ENCODE data around the gene CAPN14. TPM values are rescaled to one million over a fixed set of nuclear protein-coding genes. Genes with fewer than 3 reads are reported as not detected.

CAPN14 gene
- total RNA-seq, 2 donors from 2014 or later, result 0.16 to 0.22 TPM

DNA sequence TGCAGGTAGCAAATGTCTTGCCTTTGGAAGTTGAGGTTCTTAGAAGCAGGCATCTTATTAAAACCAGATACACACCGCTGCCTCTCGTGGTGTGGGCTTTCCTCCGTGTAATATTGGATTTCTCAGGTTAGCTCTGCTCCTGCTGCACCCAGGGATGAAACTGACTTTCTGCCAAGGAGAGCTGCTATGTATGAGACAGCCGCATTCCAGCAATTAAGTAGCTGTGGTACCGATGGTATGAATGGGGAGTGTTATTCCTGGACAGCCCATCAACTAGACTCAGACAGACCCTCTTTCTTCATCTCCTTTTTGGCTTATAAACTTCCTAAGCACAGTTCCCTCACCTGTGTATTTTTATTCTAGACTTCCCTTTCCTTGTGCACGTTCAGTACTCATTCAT is 9.8 kb upstream of the CAPN14 start:
- H3K27me3 ChIP-seq, result no peaks in the 10 kb centered on the region
- H3K36me3 ChIP-seq, result no peaks in the 10 kb centered on the region
- H3K9me3 ChIP-seq, result no peaks in the 10 kb centered on the region
- no peak for DNase-seq (ENCODE audit: low spot score)
- H3K27ac ChIP-seq, result no peak overlapping the region
- no peak overlapping the region for H3K4me3 ChIP-seq
- TF ChIP-seq, protein P1, sequence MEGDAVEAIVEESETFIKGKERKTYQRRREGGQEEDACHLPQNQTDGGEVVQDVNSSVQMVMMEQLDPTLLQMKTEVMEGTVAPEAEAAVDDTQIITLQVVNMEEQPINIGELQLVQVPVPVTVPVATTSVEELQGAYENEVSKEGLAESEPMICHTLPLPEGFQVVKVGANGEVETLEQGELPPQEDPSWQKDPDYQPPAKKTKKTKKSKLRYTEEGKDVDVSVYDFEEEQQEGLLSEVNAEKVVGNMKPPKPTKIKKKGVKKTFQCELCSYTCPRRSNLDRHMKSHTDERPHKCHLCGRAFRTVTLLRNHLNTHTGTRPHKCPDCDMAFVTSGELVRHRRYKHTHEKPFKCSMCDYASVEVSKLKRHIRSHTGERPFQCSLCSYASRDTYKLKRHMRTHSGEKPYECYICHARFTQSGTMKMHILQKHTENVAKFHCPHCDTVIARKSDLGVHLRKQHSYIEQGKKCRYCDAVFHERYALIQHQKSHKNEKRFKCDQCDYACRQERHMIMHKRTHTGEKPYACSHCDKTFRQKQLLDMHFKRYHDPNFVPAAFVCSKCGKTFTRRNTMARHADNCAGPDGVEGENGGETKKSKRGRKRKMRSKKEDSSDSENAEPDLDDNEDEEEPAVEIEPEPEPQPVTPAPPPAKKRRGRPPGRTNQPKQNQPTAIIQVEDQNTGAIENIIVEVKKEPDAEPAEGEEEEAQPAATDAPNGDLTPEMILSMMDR (IDR thresholded peaks at IDR 0.05), result no peak
- H3K4me1 ChIP-seq, result no peaks in the 10 kb centered on the region

DNA sequence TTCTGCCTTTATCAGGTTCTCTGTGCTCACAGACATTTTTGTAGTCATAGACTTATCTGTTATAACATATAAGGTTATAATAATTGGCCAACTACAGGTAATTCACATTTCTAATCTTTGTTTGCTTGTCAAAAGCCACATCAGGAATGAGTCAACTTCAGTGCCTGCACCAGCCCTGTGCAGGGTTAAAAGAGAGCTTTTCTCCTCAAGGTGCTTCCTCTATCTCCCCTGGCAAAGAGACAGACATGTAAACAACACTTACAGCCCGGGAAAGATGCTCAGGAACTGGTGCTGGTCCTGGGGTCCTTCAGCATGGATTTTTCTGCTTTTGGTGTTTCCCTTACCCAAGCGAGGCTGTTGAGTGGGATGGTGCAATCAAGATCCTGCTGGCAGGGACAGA is 9.0 kb upstream of the CAPN14 start:
- Histone ChIP-seq H3K27ac (no peak overlapping the region), H3K9me3 (no peaks in the 10 kb centered on the region), H3K4me1 (no peaks in the 10 kb centered on the region), H3K36me3 (no peaks in the 10 kb centered on the region), H3K27me3 (no peaks in the 10 kb centered on the region), H3K4me3 (no peak overlapping the region)
- no peak for DNase-seq (ENCODE audit: low spot score)
- TF ChIP-seq, protein P1 (IDR thresholded peaks at IDR 0.05), result no peak

DNA sequence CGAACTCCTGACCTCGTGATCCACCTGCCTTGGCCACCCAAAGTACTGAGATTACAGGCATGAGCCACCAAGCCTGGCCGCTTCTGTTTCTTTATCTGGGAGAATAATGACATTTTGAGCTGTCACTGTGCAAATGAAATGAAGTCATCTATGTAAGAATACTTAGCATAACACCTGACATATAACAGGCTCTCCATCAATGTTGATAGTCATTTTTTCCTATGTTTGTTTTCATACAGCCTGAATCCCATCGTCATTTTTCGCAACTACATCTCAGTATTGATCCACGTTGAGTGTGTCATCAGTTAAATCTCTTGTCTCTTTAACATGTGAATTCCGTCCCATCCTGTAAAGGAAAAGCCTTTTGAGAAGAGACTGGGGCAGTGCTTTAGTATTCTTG is 6.4 kb upstream of the CAPN14 start:
- Histone ChIP-seq H3K4me1 (no peaks in the 10 kb centered on the region), H3K36me3 (no peaks in the 10 kb centered on the region), H3K4me3 (no peak overlapping the region), H3K27me3 (no peaks in the 10 kb centered on the region), H3K27ac (no peak overlapping the region), H3K9me3 (no peaks in the 10 kb centered on the region)
- DNase-seq (ENCODE audit: low spot score), result no peak
- TF ChIP-seq, protein P1 (IDR thresholded peaks at IDR 0.05), result no peak

DNA sequence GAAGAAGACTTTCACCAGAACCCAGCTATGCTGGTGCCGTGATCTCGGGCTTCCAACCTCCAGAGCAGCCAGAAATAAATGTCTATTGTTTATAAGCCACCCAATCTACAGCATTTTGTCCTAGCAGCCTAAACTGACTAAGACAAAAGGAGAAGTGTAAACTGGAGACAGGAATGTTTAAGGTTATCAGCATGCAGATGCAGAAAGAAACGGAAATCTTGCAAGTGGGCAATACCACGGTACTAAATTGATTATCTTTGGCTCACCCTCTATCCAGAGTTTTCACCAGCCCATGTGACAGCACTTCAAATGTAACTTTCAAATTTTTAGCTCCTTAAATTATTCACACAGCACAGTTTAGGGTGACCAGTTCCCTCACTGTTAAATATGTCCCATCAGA is 5.7 kb upstream of the CAPN14 start:
- TF ChIP-seq, protein P1 (IDR thresholded peaks at IDR 0.05), result no peak
- no peaks in the 10 kb centered on the region for H3K4me1 ChIP-seq
- H3K4me3 ChIP-seq, result no peak overlapping the region
- H3K36me3 ChIP-seq, result no peaks in the 10 kb centered on the region
- no peaks in the 10 kb centered on the region for H3K9me3 ChIP-seq
- no peak overlapping the region for H3K27ac ChIP-seq
- DNase-seq (ENCODE audit: low spot score), result peak; percentile 47
- no peaks in the 10 kb centered on the region for H3K27me3 ChIP-seq

DNA sequence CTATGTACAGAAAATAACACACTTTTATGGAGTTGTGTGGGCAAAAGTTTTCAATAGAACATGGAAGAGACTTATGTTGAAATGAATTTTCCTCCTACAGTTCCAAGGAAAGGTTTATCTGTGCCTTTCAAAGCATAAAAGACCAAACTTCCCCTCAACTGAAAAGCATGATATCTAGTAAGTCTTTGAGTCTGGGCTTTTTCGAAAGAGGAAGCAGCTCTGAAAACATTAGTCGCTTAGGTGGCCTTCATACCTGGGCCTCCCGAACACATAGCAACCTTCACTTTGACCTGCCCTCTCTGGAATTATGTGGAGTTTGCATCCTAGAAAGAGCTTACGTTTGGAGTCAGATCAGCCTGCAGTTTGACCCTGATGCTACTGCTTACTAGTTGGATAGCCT is 4.8 kb upstream of the CAPN14 start:
- no peak overlapping the region for H3K27ac ChIP-seq
- no peaks in the 10 kb centered on the region for H3K9me3 ChIP-seq
- H3K4me3 ChIP-seq, result no peak overlapping the region
- no peaks in the 10 kb centered on the region for H3K36me3 ChIP-seq
- H3K4me1 ChIP-seq, result no peaks in the 10 kb centered on the region
- no peaks in the 10 kb centered on the region for H3K27me3 ChIP-seq
- no peak for DNase-seq (ENCODE audit: low spot score)
- TF ChIP-seq, protein P1 (IDR thresholded peaks at IDR 0.05), result no peak

DNA sequence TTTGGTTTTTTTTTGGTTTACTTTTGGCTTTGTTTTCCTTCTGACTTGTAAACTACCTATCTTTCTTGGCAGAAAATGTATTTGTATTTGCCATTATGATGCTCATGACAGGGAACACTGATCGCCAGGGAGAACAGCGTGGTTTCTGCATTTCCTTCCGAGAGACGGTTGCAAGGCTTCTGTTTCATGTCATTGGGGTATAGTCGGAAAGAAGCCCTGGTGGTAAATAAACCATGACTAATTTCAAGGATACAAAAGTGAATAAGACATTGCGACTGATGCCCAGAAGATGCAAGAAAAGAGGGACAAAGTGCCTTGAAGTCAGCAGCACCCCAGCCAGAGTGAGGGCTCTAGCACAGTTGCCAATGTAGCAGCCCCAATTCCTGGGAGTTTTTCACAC is 4.2 kb upstream of the CAPN14 start:
- no peak overlapping the region for H3K27ac ChIP-seq
- no peaks in the 10 kb centered on the region for H3K27me3 ChIP-seq
- no peaks in the 10 kb centered on the region for H3K36me3 ChIP-seq
- H3K4me1 ChIP-seq, result no peaks in the 10 kb centered on the region
- DNase-seq (ENCODE audit: low spot score), result peak; percentile 18
- no peaks in the 10 kb centered on the region for H3K9me3 ChIP-seq
- TF ChIP-seq, protein P1 (IDR thresholded peaks at IDR 0.05), result no peak
- no peak overlapping the region for H3K4me3 ChIP-seq
